Upper lobe of right lung (tissue), 1 donor: Measurements from ENCODE around the gene EGFL7. TPM values are rescaled to one million over a fixed set of nuclear protein-coding genes. Genes with fewer than 3 reads are reported as not detected.

Experiments
- ATAC-seq: fragments of 200-7000 bp; cut with Tn5 transposase; one replicate; pipeline ENCODE4 v1.9.1; 2020; ENCODE audit warnings: mild to moderate bottlenecking, moderate library complexity
- DNase-seq: peaks from one replicate; pipeline ENCODE4 v3.0.0-alpha.2; 2020
- H3K27ac ChIP-seq: fragments of 200-600 bp; one replicate; pipeline ENCODE4 v1.8.0; 2022
- H3K27me3 ChIP-seq: fragments of 200-600 bp; one replicate; pipeline ENCODE4 v1.8.0; 2022; ENCODE audit warnings: mild to moderate bottlenecking
- H3K36me3 ChIP-seq: fragments of 200-600 bp; one replicate; pipeline ENCODE4 v1.8.0; 2022
- H3K4me1 ChIP-seq: fragments of 200-600 bp; one replicate; pipeline ENCODE4 v1.8.0; 2022
- H3K4me3 ChIP-seq: fragments of 200-600 bp; one replicate; pipeline ENCODE4 v1.8.0; 2022; ENCODE audit warnings: mild to moderate bottlenecking
- H3K9me3 ChIP-seq: fragments of 200-600 bp; one replicate; pipeline ENCODE4 v1.8.0; 2022
- intact Hi-C: fragments of 100-400 bp; cut with DNase I; formaldehyde crosslinking; loops from one replicate; pipeline ENCODE4 v1.11.0; 2022
- total RNA-seq: library from RNA; stranded (reverse); fragmentation: NEBNext Ultra II Directional; extraction: Animal tissue kit (Norgen Biotek cat#: 25700); gene quantifications from one replicate; pipeline ENCODE4 v1.2.1, GENCODE V29; 2021
- TF ChIP-seq, protein P1 (sequence below): fragments of 200-600 bp; IDR thresholded peaks from one replicate; pipeline ENCODE4 v1.8.0; 2022; ENCODE audit warnings: antibody characterized with exemption
- donor health status: DM: no; HTN: yes; CAD: no; lungs with severe emphysema.

EGFL7 gene
- total RNA-seq, 1 donor from 2014 or later: 302 TPM

DNA sequence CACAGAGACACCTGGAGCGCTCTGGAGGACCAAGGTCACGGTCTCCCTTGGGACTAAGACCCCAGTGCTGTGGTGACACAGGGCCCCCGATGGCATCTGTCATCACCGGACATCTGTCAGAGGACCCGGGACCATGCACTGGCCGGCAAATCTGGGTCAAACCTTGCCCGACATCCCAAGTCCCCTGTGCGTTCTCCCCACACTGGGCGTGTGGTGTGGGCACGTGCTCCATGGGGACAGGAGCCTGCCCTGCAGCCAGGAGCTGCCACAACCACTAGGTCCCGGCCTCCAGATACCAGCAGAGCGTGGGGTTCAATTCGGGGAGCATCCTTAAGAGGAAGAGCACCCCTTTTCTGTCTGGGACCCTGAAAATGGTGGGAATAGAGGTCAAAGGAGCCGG is 21.0 kb downstream of the EGFL7 start:
- Histone ChIP-seq H3K4me3 (no peak overlapping the region), H3K27me3 (no peaks in the 10 kb centered on the region), H3K36me3 (no peaks in the 10 kb centered on the region), H3K27ac (no peak overlapping the region), H3K4me1 (peaks cover 45% of the 10 kb centered on the region), H3K9me3 (no peaks in the 10 kb centered on the region)
- ATAC-seq (no peak), DNase-seq (no peak)
- TF ChIP-seq, protein P1, sequence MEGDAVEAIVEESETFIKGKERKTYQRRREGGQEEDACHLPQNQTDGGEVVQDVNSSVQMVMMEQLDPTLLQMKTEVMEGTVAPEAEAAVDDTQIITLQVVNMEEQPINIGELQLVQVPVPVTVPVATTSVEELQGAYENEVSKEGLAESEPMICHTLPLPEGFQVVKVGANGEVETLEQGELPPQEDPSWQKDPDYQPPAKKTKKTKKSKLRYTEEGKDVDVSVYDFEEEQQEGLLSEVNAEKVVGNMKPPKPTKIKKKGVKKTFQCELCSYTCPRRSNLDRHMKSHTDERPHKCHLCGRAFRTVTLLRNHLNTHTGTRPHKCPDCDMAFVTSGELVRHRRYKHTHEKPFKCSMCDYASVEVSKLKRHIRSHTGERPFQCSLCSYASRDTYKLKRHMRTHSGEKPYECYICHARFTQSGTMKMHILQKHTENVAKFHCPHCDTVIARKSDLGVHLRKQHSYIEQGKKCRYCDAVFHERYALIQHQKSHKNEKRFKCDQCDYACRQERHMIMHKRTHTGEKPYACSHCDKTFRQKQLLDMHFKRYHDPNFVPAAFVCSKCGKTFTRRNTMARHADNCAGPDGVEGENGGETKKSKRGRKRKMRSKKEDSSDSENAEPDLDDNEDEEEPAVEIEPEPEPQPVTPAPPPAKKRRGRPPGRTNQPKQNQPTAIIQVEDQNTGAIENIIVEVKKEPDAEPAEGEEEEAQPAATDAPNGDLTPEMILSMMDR: no peak
- intact Hi-C loops: no loop called here

DNA sequence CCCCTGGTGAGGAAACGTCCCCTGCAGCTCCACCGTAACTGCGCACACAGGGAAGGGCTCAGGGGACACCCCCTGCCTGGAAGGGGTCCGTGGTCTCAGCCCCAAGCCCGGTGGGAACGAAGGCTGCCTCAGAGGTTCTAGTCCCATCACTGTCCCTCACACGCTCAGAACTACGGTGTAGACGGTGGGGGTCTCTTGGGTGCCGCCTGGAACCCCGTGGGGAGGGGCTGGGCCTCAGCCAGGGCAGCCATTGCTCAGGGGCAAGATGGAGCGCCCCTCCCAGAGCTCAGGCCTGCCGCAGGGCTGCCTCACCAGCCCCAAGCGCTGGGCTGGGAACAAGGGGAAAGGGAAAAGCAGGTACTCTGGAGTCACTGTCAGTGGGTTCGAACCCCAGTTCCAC is 21.6 kb downstream of the EGFL7 start:
- Histone ChIP-seq H3K27me3 (no peaks in the 10 kb centered on the region), H3K4me3 (no peak overlapping the region), H3K9me3 (no peaks in the 10 kb centered on the region), H3K4me1 (peaks cover 44% of the 10 kb centered on the region), H3K36me3 (no peaks in the 10 kb centered on the region), H3K27ac (no peak overlapping the region)
- intact Hi-C loops: no loop called here
- DNase-seq (no peak), ATAC-seq (no peak)
- TF ChIP-seq, protein P1: no peak

DNA sequence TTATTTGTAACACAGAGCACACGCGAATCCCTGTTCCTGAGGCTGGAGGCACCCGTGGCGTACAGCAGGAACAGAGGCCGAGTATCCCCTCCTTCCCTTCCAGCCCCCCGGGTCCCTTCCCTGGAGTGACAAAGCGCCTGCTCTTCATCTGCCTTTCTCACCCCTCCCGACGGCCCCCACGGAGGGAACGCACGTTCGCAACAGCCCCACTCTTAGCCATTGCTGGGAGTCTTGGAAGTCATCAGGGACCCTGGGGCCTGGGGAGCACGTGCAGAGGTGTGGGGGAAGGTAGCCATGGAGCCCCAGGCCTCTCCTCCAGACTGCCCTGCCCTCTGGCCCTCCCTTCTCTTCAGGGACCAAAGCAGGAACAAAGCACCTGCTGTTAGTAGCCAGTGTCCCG is 22.1 kb downstream of the EGFL7 start:
- peaks cover 40% of the 10 kb centered on the region for H3K4me1 ChIP-seq
- DNase-seq (no peak), ATAC-seq (no peak)

DNA sequence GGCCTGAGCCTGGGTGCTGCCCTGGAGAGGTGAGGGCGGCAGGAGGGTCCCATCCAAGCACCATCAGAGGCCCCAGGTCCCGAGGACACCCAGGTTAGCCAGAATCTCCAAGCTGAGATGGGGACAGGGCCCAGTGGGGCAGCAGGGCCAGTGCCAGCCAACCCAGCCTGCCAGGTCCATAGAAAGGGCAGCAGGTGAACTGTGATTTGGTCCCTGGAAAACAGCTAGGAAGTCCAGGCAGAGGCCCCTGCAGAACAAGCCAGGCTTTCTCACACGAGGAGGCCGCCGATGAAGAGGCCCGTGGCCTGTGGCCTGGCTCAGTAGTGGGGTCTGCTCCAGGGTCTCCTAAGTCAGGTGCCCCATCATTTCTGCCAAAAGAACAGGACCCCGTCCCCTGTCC is 22.5 kb downstream of the EGFL7 start:
- Histone ChIP-seq H3K36me3 (no peaks in the 10 kb centered on the region), H3K4me3 (peak overlapping the region; percentile 93), H3K27ac (peak overlapping the region; percentile 92), H3K27me3 (no peaks in the 10 kb centered on the region), H3K4me1 (peaks cover 36% of the 10 kb centered on the region), H3K9me3 (no peaks in the 10 kb centered on the region)
- ATAC-seq: no peak
- DNase-seq: no peak
- TF ChIP-seq, protein P1: no peak
- intact Hi-C loops: no loop called here

More for the DNA sequence above, 22.1 kb downstream of the EGFL7 start:
- H3K27me3 ChIP-seq: no peaks in the 10 kb centered on the region
- H3K9me3 ChIP-seq: no peaks in the 10 kb centered on the region
- no peaks in the 10 kb centered on the region for H3K36me3 ChIP-seq
- H3K4me3 ChIP-seq: peak overlapping the region; percentile 93
- TF ChIP-seq, protein P1: no peak
- intact Hi-C loops: no loop called here
- H3K27ac ChIP-seq: no peak overlapping the region

DNA sequence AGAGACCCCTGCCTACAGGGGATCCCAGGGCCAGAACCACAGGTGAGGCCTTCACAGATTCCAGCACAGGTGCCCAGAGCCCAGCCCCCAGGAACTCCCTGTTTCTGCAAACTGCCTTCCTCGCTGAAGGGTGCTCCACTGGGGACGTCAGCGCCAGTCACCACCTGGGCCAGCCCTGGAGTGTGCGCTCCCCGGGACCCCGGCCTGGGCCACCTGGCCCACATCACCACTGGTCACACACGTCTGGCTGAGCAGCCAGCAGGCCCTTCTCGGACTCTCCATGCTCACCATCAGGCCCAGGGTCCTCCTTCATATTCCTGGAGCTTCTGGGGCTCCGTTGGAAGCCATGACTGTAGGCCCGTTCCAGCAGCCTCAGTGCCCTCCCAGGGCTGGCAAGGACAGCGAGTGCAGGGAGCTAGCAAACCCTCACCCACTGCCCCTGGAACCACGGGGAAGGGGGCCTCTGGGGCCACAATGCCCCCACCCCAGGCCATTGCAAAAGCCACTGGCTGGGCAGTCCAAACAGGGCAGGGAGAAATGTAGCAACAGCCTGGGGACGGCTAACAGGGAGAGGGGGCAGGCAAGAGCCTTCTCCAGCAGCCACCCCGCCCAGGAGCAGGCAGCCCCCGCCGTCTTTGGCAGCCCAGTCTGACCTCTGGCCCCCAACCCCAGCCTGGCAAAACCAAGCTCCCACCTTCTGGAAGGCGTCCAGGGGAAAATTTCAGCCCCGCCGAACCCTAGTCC is 23.2 kb downstream of the EGFL7 start:
- H3K4me3 ChIP-seq: peak overlapping the region; percentile 93
- H3K9me3 ChIP-seq: no peaks in the 10 kb centered on the region
- peaks cover 36% of the 10 kb centered on the region for H3K4me1 ChIP-seq
- no peaks in the 10 kb centered on the region for H3K27me3 ChIP-seq
- TF ChIP-seq, protein P1: no peak
- DNase-seq (no peak), ATAC-seq (peak; percentile 5)
- intact Hi-C loops: no loop called here
- H3K27ac ChIP-seq: peak overlapping the region; percentile 92
- no peaks in the 10 kb centered on the region for H3K36me3 ChIP-seq

DNA sequence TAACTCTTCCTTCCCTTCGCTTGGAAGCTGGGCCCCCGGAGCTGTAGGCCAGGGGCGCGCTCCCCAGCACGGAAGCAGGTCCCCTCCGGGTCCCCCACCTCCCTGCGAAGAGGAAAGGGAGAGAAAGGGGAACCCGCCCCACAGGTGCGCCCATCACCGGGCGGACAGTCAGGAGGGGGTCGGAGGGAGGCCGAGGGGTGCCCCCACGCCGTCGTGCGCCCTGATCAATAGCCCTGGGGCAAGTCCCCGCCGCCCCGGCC is 23.7 kb downstream of the EGFL7 start:
- H3K9me3 ChIP-seq: no peaks in the 10 kb centered on the region
- H3K27me3 ChIP-seq: no peaks in the 10 kb centered on the region
- TF ChIP-seq, protein P1: no peak
- peaks cover 36% of the 10 kb centered on the region for H3K4me1 ChIP-seq
- ATAC-seq (no peak), DNase-seq (no peak)
- intact Hi-C loops: no loop called here
- peak overlapping the region; percentile 92 for H3K27ac ChIP-seq
- no peaks in the 10 kb centered on the region for H3K36me3 ChIP-seq
- peak overlapping the region; percentile 93 for H3K4me3 ChIP-seq
